ENCODE measurements around the gene KRTAP12-1.

KRTAP12-1 gene

DNA sequence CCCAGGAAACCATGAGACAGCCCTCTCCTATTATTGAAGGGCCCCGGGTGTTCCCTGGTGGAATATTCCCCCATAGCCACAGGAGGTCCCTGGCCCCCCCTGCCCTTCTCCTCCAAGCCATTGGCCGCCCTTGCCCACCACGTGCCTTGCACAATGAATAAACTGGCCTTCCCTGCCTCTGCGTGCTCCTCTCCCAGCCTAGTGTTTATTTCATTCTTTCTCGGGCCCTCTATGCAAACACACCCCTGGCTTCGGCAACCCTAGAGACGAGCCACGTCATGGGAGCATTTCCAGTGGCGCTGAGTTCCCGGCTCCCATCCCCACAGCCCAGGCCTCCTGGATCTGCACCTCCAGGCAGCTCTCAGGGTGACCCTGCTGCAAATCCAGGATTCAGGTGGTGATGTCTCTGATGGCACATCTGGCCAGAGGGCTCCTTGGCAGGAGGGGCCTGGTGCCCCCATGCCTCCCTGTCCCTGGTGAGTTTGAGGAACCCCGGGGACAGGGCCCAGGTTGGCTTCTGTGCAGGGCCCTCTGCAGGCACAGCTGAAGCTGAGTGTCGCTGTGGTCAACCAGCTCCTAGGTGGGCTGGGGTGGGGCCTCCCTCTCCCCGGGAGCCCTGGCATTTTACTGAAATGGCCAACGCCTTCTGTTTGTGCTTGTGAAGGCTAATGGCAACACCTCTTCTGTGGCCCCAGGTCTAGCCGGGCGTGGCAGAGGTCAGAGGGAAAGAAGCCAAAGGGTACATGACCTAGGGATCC lies 21.2 kb upstream of the KRTAP12-1 start:
- TF ChIP-seq EZH2phosphoT487 (IDR thresholded peaks at IDR 0.05; ENCODE audit: borderline replicate concordance) = no peak
- TF ChIP-seq, protein P1, sequence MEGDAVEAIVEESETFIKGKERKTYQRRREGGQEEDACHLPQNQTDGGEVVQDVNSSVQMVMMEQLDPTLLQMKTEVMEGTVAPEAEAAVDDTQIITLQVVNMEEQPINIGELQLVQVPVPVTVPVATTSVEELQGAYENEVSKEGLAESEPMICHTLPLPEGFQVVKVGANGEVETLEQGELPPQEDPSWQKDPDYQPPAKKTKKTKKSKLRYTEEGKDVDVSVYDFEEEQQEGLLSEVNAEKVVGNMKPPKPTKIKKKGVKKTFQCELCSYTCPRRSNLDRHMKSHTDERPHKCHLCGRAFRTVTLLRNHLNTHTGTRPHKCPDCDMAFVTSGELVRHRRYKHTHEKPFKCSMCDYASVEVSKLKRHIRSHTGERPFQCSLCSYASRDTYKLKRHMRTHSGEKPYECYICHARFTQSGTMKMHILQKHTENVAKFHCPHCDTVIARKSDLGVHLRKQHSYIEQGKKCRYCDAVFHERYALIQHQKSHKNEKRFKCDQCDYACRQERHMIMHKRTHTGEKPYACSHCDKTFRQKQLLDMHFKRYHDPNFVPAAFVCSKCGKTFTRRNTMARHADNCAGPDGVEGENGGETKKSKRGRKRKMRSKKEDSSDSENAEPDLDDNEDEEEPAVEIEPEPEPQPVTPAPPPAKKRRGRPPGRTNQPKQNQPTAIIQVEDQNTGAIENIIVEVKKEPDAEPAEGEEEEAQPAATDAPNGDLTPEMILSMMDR (conservative IDR thresholded peaks at IDR 0.05; ENCODE audit: low read length) = no peak
- H3K27me3 ChIP-seq (ENCODE audit: insufficient read depth, low read length, poor library complexity, severe bottlenecking) = no peaks in the 10 kb centered on the region
- H3F3A ChIP-seq (ENCODE audit: low read depth) = no peaks in the 10 kb centered on the region
- H3K4me1 ChIP-seq (ENCODE audit: insufficient read depth, low read length, poor library complexity, severe bottlenecking) = no peaks in the 10 kb centered on the region
- no peak overlapping the region for H3K9ac ChIP-seq (ENCODE audit: low read depth, low read length, poor library complexity, severe bottlenecking)
- H3K79me2 ChIP-seq (ENCODE audit: insufficient read depth, low read length) = no peaks in the 10 kb centered on the region
- H3K9me2 ChIP-seq (replicated peaks; ENCODE audit: low read depth, low read length) = no peaks in the 10 kb centered on the region
- H3K4me3 ChIP-seq (ENCODE audit: low read length, poor library complexity, severe bottlenecking) = no peak overlapping the region
- H3K36me3 ChIP-seq (ENCODE audit: insufficient read depth, low read length) = no peaks in the 10 kb centered on the region
- H3K4me2 ChIP-seq (ENCODE audit: low read depth, low read length, poor library complexity, severe bottlenecking) = no peak overlapping the region
- no peak overlapping the region for H2AFZ ChIP-seq (ENCODE audit: low read length)
- H4K20me1 ChIP-seq (ENCODE audit: insufficient read depth, low read length, poor library complexity, severe bottlenecking) = no peaks in the 10 kb centered on the region
- H3K9me3 ChIP-seq (ENCODE audit: insufficient read depth, low read depth, low read length) = no peaks in the 10 kb centered on the region

DNA sequence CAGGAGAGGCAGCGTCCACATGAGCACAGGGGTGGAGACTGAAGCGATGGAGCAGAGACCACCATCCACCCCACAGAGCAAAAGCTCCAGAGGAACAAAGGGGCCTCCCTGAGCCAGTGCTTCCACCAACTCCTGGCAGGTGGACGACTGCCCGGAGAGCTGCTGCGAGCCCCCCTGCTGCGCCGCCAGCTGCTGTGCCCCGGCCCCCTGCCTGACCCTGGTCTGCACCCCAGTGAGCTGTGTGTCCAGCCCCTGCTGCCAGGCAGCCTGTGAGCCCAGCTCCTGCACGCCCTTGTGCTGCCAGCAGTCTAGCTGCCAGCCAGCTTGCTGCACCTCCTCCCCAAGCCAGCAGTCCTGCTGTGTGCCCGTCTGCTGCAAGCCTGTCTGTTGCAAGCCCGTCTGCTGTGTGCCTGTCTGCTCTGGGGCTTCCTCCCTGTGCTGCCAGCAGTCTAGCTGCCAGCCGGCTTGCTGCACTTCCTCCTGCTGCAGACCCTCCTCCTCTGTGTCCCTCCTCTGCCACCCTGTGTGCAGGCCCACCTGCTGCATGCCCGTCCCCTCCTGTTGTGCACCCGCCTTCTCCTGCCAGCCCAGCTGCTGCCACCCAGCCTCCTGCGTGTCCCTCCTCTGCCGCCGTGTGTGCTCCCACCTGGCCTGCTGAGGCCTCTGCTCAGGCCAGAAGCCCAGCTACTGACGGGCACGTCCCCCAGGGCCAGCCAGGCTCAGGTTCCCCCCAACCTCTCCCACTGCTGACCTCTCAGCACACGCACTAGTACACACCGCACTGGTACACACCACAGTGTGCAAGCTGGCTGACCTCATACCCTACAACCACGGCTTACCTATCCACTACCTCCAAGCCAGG lies 20.4 kb upstream of the KRTAP12-1 start:
- TF ChIP-seq, protein P1 (conservative IDR thresholded peaks at IDR 0.05; ENCODE audit: low read length) = no peak
- TF ChIP-seq EZH2phosphoT487 (IDR thresholded peaks at IDR 0.05; ENCODE audit: borderline replicate concordance) = no peak

DNA sequence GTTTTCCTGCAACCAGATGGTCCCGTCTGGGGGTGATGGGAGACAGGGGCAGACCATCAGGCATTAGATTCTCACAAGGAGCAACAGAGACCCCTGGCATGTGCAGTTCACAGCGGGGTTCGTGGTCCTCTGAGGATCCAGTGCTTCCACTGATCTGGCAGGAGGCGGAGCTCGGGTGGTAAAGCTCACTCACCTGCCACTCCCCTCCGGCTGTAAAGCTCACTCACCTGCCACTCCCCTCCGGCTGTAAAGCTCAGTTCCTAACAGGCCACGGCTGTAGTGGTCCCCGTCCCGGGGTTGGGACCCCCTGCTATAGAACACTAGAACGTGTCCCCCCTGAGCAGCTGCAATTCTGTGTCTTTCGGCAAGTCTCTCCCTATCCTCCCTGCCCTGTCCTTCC lies 19.6 kb upstream of the KRTAP12-1 start:
- Histone ChIP-seq H3K9me2 (replicated peaks; ENCODE audit: low read depth, low read length) (no peaks in the 10 kb centered on the region), H3K4me2 (ENCODE audit: low read depth, low read length, poor library complexity, severe bottlenecking) (no peak overlapping the region), H2AFZ (ENCODE audit: low read length) (no peak overlapping the region), H4K20me1 (ENCODE audit: insufficient read depth, low read length, poor library complexity, severe bottlenecking) (no peaks in the 10 kb centered on the region), H3K9ac (ENCODE audit: low read depth, low read length, poor library complexity, severe bottlenecking) (no peak overlapping the region), H3K4me3 (ENCODE audit: low read length, poor library complexity, severe bottlenecking) (no peak overlapping the region), H3F3A (ENCODE audit: low read depth) (no peaks in the 10 kb centered on the region), H3K27me3 (ENCODE audit: insufficient read depth, low read length, poor library complexity, severe bottlenecking) (no peaks in the 10 kb centered on the region), H3K4me1 (ENCODE audit: insufficient read depth, low read length, poor library complexity, severe bottlenecking) (no peaks in the 10 kb centered on the region), H3K36me3 (ENCODE audit: insufficient read depth, low read length) (no peaks in the 10 kb centered on the region), H3K9me3 (ENCODE audit: insufficient read depth, low read depth, low read length) (no peaks in the 10 kb centered on the region), H3K79me2 (ENCODE audit: insufficient read depth, low read length) (no peaks in the 10 kb centered on the region)
- TF ChIP-seq, protein P1 (conservative IDR thresholded peaks at IDR 0.05; ENCODE audit: low read length) = no peak
- TF ChIP-seq EZH2phosphoT487 (IDR thresholded peaks at IDR 0.05; ENCODE audit: borderline replicate concordance) = no peak

More for the DNA sequence above, 20.4 kb upstream of the KRTAP12-1 start:
- Histone ChIP-seq H3K9ac (ENCODE audit: low read depth, low read length, poor library complexity, severe bottlenecking) (no peak overlapping the region), H3K9me2 (replicated peaks; ENCODE audit: low read depth, low read length) (no peaks in the 10 kb centered on the region), H3K4me3 (ENCODE audit: low read length, poor library complexity, severe bottlenecking) (no peak overlapping the region), H3K9me3 (ENCODE audit: insufficient read depth, low read depth, low read length) (no peaks in the 10 kb centered on the region), H2AFZ (ENCODE audit: low read length) (no peak overlapping the region), H3K79me2 (ENCODE audit: insufficient read depth, low read length) (no peaks in the 10 kb centered on the region), H3K4me1 (ENCODE audit: insufficient read depth, low read length, poor library complexity, severe bottlenecking) (no peaks in the 10 kb centered on the region), H3K4me2 (ENCODE audit: low read depth, low read length, poor library complexity, severe bottlenecking) (no peak overlapping the region), H3F3A (ENCODE audit: low read depth) (no peaks in the 10 kb centered on the region), H3K27me3 (ENCODE audit: insufficient read depth, low read length, poor library complexity, severe bottlenecking) (no peaks in the 10 kb centered on the region), H4K20me1 (ENCODE audit: insufficient read depth, low read length, poor library complexity, severe bottlenecking) (no peaks in the 10 kb centered on the region), H3K36me3 (ENCODE audit: insufficient read depth, low read length) (no peaks in the 10 kb centered on the region)
